RWPE1 (cell line): Measurements from ENCODE around the gene RPS27.
"Not testable (repeated sequence)": the region's sequence is repeated elsewhere in the genome, so short reads cannot be mapped to it uniquely, and the experiment has no call there.

Source experiments
- CTCF ChIA-PET: fragments of 350-600 bp; sonication (Branson Sonifier 250); formaldehyde crosslinking; extraction: SDS; loops from one replicate; lab custom pipeline; 2021; lab: Yijun Ruan, JAX
- POLR2A ChIA-PET: fragments of 400-600 bp; formaldehyde crosslinking; extraction: SDS; loops from one replicate; lab custom pipeline; 2020; ENCODE audit warnings: antibody characterized with exemption; ENCODE audit not compliant: low non-redundant PET; lab: Yijun Ruan, JAX
- DNase-seq: peaks from one replicate; pipeline ENCODE4 v3.0.0; 2012; ENCODE audit warnings: low spot score
- H3K27ac ChIP-seq: fragments of 450-650 bp; 2 replicates; pipeline ENCODE4 v1.5.1; 2017
- CTCF ChIP-seq: fragments of 450-650 bp; conservative IDR thresholded peaks from 2 replicates; pipeline ENCODE4 v1.5.1; 2017; ENCODE audit warnings: low read depth, mild to moderate bottlenecking

RPS27 gene

GRCh38 chr1:153973071-153973470, 17.5 kb upstream of the RPS27 start:
- H3K27ac ChIP-seq = peak overlapping the region; percentile 33
- ChIA-PET CTCF (interaction anchor here (0.6 to 0.9 kb wide), 2 partner anchors 13 to 305 kb away, joined by 4 to 5 read pairs; partner anchors contain the start of gene RAB13), POLR2A (no interaction called here)
- DNase-seq = no peak
- TF ChIP-seq CTCF = no peak

GRCh38 chr1:153973525-153973924, 17.0 kb upstream of the RPS27 start:
- DNase-seq = no peak
- peak overlapping the region; percentile 33 for H3K27ac ChIP-seq
- no peak for TF ChIP-seq CTCF
- ChIA-PET CTCF (interaction anchor here (0.6 to 0.9 kb wide), 2 partner anchors 13 to 306 kb away, joined by 4 to 5 read pairs; partner anchors contain the start of gene RAB13), POLR2A (no interaction called here)

- ChIA-PET POLR2A (interaction anchor here (1.0 to 2.8 kb wide), 2 partner anchors 10 to 54 kb away, joined by 4 to 16 read pairs; partner anchors contain the start of genes CREB3L4 and GATAD2B), CTCF (interaction anchor here (0.6 to 1.3 kb wide), 4 partner anchors 9 to 338 kb away, joined by 3 to 5 read pairs (median 4); partner anchors contain the start of genes CREB3L4 and DENND4B)
- H3K27ac ChIP-seq = peak overlapping the region; percentile 84
- DNase-seq = no peak
- no peak for TF ChIP-seq CTCF
Observed at GRCh38 chr1:153976819-153977249, 13.7 kb upstream of the RPS27 start.

- peak within 1 kb of the TSS; percentile 84 for H3K27ac ChIP-seq
- ChIA-PET POLR2A (interaction anchor here (0.5 to 2.8 kb wide), 3 partner anchors 11 to 1955 kb away, joined by 3 to 16 read pairs (median 4); partner anchors contain the start of genes CREB3L4 and GATAD2B), CTCF (interaction anchor here (0.6 to 1.3 kb wide), 4 partner anchors 9 to 71 kb away, joined by 4 to 5 read pairs (median 4); partner anchors contain the start of genes DENND4B and RAB13)
- DNase-seq = peak; percentile 83
- no peak for TF ChIP-seq CTCF
Observed at GRCh38 chr1:153977250-153978240, 13.0 kb upstream of the RPS27 start, which contains the start of gene JTB. TSS of gene JTB (minus strand) at chr1:153977674. CDS start at chr1:153977252, 422 bp downstream.

GRCh38 chr1:153978274-153978909, 12.2 kb upstream of the RPS27 start:
- no peak overlapping the region for H3K27ac ChIP-seq
- DNase-seq = no peak
- no peak for TF ChIP-seq CTCF
- ChIA-PET POLR2A (interaction anchor here (0.5 to 2.8 kb wide), 2 partner anchors 12 to 1954 kb away, joined by 3 to 16 read pairs; partner anchors contain the start of gene CREB3L4), CTCF (interaction anchor here (1.0 to 1.3 kb wide), 2 partner anchors 8 to 32 kb away, joined by 4 to 5 read pairs; partner anchors contain the start of genes DENND4B and RAB13)

GRCh38 chr1:153979091-153979490, 11.5 kb upstream of the RPS27 start:
- CTCF ChIA-PET, DNase-seq: not testable (repeated sequence)
- peak overlapping the region; percentile 22; the same call in 1 of the 2 replicates for H3K27ac ChIP-seq
- POLR2A ChIA-PET = interaction anchor here (2.8 kb wide), 1 partner anchor 12 kb away, joined by 16 read pairs; the partner anchor contains the start of gene CREB3L4

GRCh38 chr1:153981735-153982134, 8.8 kb upstream of the RPS27 start:
- DNase-seq, H3K27ac ChIP-seq, POLR2A ChIA-PET: not testable (repeated sequence)
- CTCF ChIA-PET = interaction anchor here (0.6 kb wide), 1 partner anchor 347 kb away, joined by 4 read pairs; no protein-coding TSS in a partner anchor
